Spleen (tissue), 7 donors: ENCODE data around the gene GBA2.

Source experiments
- POLR2A ChIP-seq, 3 donors: fragments of 450-650 bp; IDR thresholded peaks; one replicate each; pipeline ENCODE4 v1.5.1; 2017; ENCODE audit warnings: antibody characterized with exemption in 3 of 3, mild to moderate bottlenecking in 1 of 3
- TF ChIP-seq, protein P1 (sequence below), 11 experiments: fragments of 200-600 bp in 7 of 11; fragments of 450-650 bp in 4 of 11; sonication (generic) in 4 of 11; IDR thresholded peaks in 8 of 11; conservative IDR thresholded peaks in 3 of 11; 1 replicate in 7 of 11; 2 replicates in 4 of 11; pipeline versions ENCODE4 v1.4.0 to v1.8.0; 2016 to 2021; ENCODE audit warnings: antibody characterized with exemption in 11 of 11, inconsistent platforms in 4 of 11, mild to moderate bottlenecking in 1 of 11
- donor health status: DM: no; HTN: no; CAD: no; lungs with moderate emphysema.
- donor health status: DM: no; HTN: no; CAD: no.
- donor health status: DM: no; HTN: no; CAD: no.

DNA sequence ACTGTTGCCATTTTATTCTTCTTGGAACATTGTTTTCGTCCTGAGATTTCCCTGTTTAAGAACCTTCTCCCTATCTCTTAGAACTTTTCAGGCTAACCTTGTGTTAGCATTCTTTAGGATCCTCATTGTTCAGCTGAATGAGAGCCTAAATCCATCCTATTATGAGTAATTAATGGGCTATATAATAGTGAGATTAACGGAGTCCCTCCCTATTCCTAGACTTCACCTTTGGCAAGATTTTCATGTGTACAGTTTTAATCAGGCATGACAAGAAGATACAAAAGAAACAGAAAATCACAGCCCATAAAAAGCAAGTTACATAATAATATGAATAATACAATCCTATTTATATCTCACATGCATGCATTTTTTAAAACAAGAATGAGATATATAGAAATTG lies 14.2 kb upstream of the GBA2 start:
- TF ChIP-seq POLR2A (IDR thresholded peaks at IDR 0.05) = no peak
- TF ChIP-seq, protein P1, sequence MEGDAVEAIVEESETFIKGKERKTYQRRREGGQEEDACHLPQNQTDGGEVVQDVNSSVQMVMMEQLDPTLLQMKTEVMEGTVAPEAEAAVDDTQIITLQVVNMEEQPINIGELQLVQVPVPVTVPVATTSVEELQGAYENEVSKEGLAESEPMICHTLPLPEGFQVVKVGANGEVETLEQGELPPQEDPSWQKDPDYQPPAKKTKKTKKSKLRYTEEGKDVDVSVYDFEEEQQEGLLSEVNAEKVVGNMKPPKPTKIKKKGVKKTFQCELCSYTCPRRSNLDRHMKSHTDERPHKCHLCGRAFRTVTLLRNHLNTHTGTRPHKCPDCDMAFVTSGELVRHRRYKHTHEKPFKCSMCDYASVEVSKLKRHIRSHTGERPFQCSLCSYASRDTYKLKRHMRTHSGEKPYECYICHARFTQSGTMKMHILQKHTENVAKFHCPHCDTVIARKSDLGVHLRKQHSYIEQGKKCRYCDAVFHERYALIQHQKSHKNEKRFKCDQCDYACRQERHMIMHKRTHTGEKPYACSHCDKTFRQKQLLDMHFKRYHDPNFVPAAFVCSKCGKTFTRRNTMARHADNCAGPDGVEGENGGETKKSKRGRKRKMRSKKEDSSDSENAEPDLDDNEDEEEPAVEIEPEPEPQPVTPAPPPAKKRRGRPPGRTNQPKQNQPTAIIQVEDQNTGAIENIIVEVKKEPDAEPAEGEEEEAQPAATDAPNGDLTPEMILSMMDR (IDR thresholded peaks at IDR 0.05 in 8 of 11, conservative IDR thresholded peaks at IDR 0.05 in 3 of 11) = no peak
